ENCODE data around the gene DYNC2H1.
"Not testable (repeated sequence)": the region's sequence is repeated elsewhere in the genome, so short reads cannot be mapped to it uniquely, and the experiment has no call there.

Gene DYNC2H1

DNA sequence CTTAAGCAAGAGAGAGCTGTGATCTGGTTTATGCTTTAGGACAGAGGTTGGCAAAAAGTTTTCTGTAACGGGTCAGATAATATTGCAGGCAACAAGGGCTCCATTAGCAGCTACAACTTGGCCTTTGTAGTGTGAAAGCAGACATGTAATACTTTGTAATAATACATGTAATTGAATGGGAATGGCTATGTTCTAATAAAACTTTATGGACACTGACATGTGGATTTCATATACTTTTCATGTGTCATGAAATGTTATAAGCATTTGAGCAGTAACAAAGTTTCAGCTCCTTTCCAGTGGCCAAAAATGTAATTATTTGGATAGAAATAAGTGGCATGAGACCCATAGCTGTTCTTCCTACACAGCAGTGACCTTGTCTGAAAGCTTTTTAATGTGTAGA is 3.1 kb downstream of the DYNC2H1 start:
- DNase-seq (ENCODE audit: low read depth in 1 of 2, low spot score in 1 of 2) = no peak

DNA sequence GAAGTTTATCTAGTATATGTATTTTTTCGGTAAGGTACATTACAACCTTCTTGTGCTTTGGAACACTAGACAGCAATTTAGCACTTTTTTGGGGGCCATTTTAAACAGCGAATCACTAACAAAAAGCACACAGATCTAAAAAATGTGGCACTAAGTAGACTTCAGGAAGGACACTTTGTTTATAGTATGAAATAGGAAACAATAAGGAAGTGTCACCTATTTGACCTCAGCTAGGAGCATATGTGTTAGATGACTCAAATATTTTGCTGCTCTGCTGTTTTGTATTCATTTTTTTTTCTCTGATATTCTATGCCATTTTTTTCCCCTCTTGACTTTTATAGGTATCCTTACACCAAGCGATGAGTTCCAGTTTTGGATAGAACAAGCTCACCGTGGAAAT is 5.6 kb downstream of the DYNC2H1 start:
- DNase-seq (ENCODE audit: low read depth in 1 of 2, low spot score in 1 of 2) = no peak

DNA sequence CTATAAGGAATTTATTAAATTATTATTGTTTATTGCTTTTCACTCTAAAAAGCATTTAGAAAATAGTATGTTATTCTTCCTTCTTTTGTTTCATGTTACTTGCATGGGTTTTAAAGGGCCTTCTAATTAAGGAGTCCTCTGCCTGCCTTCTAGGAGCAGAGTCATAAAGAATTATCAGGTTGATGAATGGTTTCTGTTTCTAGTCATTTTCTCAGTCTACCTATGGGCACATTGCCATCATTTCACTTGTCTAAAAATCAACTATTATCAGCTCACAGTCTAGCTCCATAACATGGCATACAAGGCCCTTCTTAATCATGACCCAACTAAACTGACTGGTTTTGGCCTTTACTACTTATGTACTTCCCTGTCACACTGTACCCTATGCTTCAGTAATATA is 16.2 kb downstream of the DYNC2H1 start:
- DNase-seq (ENCODE audit: low read depth in 1 of 2, low spot score in 1 of 2) = no peak

DNA sequence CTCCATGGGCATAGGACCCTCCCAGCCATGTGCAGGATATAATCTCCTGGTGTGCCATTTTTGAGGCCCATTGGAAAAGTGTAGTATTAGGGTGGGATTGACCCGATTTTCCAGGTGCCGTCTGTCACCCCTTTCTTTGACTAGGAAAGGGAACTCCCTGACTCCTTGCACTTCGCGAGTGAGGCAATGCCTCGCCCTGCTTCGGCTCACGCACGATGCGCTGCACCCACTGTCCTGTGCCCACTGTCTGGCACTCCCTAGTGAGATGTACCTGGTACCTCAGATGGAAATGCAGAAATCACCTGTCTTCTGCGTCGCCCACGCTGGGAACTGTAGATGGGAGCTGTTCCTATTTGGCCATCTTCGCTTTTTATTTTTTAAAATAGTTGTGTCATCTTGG is 32.8 kb downstream of the DYNC2H1 start:
- DNase-seq (ENCODE audit: low read depth in 1 of 2, low spot score in 1 of 2) = not testable (repeated sequence)

DNA sequence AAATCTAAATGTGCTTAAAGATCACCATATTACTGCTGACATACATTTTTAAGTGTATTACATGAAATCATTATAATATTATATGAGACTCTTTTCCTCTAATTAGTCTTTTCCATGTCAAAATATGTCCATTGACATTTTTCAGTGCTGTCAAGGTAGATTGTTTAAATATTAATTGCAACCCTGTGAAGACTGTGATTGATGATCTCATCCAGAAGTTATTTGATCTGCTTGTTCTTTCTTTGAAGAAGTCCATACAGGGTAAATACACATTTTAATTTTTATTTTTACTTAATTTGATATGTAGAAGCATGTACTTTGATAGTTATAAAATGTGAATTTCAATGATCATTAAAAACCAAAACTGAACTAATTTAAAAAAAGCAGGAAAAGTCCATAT is 38.4 kb downstream of the DYNC2H1 start:
- no peak for DNase-seq (ENCODE audit: low read depth in 1 of 2, low spot score in 1 of 2)

DNA sequence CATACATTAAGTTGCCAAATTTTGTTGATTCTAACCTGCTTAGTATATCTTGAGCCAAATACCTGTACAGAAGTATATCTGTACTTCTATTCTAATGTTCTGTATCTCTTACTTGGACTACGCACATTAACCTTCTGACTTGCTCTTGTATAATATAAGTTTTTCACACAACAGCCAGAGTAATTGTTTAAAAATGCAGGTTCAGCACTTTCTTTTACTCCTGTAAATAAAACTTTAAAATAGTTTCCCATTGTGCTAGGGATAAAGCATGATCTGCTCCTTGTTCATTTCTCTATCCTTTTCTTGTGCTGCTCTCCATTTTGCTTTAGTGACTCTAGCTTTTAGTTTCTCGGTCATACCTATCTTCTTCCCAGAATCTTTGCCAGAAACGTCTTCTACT is 48.3 kb downstream of the DYNC2H1 start:
- DNase-seq (ENCODE audit: low read depth in 1 of 2, low spot score in 1 of 2) = no peak

DNA sequence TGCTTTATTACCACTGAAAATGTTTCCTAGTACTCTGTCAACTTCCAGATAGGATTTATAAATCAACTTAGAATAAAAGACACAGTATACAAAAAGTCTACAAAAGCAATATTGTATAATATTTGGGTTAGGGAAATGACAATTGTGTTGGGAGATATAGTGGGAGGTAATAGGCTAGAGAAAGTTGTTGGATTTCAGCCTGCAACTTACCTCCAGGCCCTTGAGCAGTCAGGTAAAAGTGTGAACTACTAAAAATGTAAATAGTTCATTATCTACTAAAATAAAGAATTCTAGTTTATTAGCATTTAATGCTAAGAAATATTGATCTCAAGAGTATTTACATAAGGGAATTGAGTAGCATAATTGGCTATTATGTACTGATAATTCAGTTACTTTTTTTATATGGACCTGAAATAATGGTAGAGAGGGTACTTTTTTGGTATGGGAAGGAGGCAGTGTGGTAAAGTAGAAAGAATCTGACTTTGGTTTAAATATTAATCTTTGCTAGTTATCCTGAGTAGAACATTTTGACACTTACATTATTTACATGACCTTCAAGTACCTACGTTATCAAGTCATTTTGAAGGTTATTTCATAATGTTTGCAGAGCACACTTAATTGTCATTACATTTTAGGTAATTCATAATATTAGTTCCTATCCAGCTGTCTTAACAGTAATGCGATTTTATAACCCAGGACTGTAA is 55.0 kb downstream of the DYNC2H1 start:
- no peak for DNase-seq (ENCODE audit: low read depth in 1 of 2, low spot score in 1 of 2)

DNA sequence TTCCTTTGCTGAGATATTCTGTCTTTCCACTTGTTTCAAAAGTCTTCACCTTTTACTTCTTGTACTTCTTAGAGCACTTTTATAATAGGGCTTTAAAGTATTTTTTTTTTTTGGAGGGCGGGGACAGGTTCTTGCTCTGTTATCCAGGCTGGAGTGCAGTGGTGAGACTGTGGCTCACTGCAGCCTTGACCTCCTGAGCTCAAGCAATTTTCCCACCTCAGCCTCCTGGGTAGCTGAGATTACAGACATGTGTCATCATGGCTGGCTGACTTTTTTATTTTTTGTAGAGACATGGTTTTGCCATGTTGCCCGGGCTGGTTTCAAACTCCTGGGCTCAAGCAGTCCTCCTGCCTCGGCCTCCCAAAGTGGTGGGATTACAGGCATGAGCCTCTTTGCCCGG is 57.9 kb downstream of the DYNC2H1 start:
- DNase-seq (ENCODE audit: low read depth in 1 of 2, low spot score in 1 of 2) = no peak

DNA sequence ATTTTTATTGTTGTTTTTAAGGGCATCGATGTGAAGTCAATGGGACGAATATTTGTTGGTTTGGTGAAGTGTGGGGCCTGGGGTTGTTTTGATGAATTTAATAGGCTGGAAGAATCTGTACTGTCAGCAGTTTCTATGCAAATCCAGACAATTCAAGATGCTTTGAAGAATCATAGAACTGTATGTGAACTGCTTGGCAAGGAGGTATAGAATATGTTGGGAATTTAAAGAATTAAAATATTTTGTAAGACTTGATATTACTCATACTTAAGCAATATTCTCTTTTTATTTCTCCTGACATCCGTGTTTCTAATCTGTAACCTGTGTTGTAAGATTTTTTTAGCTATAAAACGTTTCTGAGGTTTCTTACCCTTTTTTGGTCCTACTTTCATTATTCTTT is 61.6 kb downstream of the DYNC2H1 start:
- DNase-seq (ENCODE audit: low read depth in 1 of 2, low spot score in 1 of 2) = no peak

DNA sequence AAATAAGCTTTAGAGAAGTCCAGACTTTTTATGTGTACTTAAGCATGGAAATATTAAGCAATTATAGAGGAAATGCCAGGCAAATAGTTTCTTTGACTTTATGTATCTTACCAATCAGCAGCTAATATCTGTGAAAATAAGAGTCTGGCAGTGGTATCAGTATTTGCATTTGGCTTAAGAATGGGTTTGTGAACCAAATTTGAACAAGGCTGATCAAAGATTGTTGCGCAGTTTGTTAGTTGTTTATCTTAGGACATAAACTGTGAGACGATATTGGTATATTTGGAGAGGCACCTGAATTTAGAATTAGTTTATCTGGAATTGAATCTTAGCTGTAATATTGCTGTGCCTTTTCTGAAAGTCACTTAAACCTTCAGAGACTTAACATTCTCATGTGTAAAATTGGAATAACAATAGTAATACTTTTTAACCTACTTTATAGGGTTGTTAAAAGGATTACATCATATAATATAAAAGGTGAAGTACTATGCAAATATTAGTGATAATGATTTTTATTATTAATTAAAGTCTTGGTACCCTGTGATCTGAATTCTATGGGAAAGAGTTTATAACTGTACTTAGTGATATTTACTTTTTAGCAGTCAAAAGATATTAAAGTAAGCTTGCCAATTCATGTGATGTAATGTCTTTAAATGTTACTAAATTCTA is 66.4 kb downstream of the DYNC2H1 start:
- DNase-seq (ENCODE audit: low read depth in 1 of 2, low spot score in 1 of 2) = no peak

DNA sequence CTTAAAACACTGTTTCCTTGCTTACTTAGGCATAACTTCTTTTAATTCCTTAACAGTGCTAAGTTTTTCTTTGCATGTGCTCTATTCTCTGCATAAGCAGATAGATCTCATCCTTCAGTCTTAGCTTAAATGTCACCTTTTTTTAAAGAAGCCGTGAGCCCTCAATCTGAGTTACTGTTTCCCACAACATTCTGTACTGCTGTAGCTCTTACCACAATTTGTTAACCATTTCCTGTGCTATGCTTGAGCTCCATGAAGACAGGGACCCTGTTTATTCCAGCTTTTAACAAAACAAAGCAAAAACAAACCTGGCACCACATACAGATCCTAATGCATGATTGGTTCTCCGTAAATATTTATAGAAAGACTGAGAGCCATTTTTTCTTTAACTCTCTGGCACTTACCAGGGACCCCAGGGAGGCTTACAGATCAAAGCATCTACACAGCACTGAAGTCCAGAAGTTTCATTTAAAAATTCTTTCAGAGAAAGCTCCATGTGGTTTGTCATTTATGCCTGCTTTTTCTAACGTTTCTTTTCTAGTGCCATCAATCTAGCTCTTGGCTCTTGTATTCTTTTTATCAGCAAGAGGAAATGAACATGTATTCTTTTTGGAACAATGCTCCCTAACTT is 74.9 kb downstream of the DYNC2H1 start:
- no peak for DNase-seq (ENCODE audit: low read depth in 1 of 2, low spot score in 1 of 2)

DNA sequence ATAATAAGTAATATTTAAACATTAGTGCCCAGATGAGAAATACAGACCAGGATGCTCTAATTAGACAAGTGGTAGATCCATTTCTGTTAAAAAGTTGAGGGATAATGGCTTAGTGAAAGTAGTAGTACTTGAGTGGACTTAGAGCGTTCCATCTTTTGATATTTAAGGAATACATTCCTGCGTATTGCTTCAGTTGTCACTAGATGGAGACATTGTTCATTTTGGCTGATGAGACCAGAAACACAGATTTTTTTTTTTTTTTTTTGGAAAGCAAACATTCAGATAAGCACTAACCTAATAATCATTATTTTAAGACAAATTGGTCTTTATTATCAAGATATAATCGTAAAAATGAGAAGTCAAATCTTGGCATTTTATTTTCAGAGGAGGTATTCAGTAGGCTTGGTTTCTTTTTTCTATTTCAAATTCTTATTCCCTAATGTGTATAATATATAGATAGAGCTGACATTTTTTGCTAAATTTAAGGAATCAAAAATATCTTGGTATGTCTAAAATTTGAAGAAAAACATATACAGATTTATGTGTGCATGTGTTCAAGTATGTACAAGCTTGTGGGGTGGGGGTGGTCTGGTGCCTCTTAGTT is 92.9 kb downstream of the DYNC2H1 start:
- DNase-seq (ENCODE audit: low read depth in 1 of 2, low spot score in 1 of 2) = no peak

DNA sequence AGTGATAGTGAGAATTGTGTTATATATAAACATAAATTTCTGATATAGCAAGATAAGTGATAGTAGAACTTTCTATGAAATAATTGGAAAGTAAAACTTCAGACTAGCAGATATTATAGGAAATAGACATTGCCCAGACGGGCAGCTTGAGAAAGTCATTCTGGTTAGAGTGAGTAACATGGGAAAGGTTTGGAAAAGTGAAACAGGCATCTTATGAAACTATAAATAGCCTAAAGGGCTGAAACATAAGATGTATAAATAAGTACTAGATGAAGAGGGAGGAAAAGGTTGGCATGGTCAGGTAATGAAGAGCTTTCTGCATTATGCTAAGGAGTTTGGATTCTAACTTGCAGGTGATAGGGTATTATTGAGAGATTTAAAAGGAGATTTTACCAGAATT is 101.3 kb downstream of the DYNC2H1 start:
- no peak for DNase-seq (ENCODE audit: low read depth in 1 of 2, low spot score in 1 of 2)

DNA sequence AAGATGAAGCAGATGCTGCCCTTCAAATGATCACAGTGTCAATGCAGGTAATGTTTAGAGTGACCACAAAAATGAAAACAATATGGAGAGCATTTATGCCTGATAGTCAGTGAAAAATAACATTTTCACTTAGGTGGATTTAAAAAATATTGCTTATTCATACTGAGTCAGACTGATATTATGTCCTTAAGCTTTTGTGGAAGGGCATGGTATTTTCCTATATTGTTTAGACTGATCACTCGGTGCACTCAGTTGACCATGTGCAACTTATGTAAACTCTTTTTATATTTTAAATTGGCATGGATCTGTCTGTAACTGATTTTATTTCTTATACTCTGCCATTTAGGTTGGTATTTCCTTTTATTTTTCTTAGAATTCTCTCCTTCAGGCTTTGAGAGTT is 106.6 kb downstream of the DYNC2H1 start:
- no peak for DNase-seq (ENCODE audit: low read depth in 1 of 2, low spot score in 1 of 2)

DNA sequence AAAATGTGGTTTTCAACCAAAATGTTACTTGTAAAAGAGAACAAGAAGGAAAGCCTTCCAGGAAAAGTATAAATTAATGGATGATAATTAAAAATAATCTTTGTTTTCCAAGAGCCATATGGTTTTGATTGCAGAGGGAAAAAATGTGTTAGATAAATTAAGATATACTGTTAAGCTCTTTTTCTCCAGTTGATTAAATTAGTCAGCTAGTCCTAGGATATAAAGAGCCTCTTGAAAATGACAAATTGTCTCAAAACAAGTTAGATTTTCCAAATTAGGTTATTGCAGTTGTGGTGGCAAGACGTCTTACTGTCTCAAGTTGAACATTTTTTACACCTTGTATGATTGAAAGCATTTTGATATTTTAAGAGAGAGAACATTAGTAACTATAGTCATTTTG is 110.9 kb downstream of the DYNC2H1 start:
- no peak for DNase-seq (ENCODE audit: low read depth in 1 of 2, low spot score in 1 of 2)

DNA sequence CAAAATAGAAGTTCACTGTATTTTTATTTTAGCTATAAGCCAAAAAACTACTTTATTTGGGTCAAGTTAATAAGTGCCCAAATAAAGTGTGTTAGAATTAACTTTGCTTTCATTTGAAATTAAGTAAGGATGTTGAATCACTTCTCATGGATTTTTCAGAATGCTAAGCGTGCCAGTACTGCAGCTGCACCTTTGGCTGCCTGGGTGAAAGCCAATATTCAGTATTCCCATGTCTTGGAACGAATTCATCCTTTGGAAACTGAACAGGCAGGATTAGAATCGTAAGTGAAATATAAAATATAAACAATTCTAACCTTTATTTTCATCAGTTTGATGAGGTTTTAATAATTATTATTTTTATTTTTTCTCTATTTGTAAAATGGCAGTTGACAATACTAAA is 113.6 kb downstream of the DYNC2H1 start:
- DNase-seq (ENCODE audit: low read depth in 1 of 2, low spot score in 1 of 2) = no peak

DNA sequence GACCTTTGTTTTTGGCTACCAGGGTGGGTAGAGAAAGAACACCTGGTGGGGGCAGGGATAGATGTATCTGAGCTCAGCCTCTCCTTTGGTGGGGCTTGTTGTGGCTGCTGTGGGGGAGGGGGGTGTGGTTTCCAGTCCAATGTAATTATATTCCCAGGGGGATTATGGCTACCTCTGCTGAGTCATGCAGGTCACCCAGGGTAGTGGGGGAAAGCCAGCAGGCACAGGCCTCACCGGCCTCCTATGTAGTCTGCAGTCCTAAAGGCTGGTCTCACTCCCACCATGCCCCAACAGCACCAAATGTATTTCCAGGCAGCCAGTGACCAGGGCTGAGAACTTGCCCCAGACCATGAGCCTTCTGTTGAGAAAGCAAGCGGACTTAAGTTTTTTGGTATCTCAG is 119.6 kb downstream of the DYNC2H1 start:
- no peak for DNase-seq (ENCODE audit: low read depth in 1 of 2, low spot score in 1 of 2)

DNA sequence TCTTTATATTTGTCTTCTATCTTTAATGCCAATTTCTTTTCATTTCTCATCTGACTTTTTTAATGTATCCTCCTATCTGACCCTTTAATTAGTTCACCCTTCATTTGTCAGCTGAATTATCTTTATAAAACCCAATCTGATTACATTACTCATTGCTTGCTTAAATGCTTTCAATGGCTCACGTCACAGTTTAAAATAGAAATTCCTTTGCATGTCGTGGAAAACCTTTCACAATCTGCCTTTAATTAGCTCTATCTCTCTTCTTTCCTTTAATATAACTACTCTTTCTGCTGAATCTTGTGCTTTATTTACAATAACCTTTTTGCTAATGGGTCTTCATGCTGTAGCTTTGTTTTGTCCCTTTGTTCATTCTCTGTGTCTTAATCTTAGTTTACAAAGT is 125.7 kb downstream of the DYNC2H1 start:
- no peak for DNase-seq (ENCODE audit: low read depth in 1 of 2, low spot score in 1 of 2)

DNA sequence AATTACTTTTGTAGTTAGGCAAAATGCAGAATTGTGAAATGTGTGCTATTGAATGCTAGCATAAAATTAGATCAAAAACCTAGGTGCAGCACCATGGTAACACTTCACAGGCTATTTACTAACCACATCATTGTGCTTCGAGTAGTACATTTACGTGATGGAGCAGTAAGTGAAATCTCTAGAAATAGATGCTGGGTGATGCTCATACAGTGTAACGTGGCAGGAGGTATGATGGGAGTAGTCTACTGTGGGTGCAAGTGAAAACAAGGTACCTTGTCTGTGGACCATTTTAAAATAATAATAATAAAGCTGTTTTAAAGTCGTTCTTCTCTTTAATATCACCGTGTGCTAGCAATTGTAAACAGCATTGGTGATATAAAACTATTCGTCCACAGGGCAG is 132.3 kb downstream of the DYNC2H1 start:
- no peak for DNase-seq (ENCODE audit: low read depth in 1 of 2, low spot score in 1 of 2)

DNA sequence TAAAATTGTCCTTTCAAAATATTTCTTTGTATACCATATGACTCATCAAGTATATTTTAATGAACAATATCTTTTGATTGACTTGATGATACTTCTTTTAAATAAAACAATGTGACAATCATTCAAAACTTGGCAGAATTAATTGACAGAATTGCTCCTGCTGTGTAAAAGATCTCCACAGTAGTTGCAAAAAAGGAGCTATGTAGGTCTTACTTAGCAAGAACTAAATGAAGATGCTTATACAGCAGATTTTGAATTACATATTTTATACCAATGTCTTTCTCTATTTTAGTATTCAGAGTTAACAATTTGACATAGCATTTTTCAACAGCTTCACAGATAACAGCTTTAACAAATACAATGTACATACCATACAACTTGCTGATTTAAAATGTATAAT is 144.9 kb downstream of the DYNC2H1 start:
- no peak for DNase-seq (ENCODE audit: low read depth in 1 of 2, low spot score in 1 of 2)

DNA sequence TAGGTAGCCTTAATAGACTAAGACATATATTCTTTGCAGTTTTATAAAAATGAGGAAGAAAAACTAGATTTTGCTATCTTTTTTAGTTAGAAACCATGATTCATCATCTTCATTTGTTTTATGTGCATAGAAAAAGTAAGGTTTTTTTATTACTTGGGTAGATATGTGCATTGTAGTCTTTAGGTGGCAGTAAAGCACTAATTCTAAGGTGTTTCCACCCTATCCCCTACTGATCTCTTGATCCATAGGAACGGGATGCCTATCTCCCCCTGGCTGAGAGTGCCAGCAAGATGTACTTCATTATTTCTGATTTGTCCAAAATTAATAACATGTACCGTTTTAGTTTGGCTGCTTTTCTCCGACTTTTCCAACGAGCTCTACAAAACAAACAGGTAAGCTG is 148.1 kb downstream of the DYNC2H1 start:
- DNase-seq (ENCODE audit: low read depth in 1 of 2, low spot score in 1 of 2) = no peak

DNA sequence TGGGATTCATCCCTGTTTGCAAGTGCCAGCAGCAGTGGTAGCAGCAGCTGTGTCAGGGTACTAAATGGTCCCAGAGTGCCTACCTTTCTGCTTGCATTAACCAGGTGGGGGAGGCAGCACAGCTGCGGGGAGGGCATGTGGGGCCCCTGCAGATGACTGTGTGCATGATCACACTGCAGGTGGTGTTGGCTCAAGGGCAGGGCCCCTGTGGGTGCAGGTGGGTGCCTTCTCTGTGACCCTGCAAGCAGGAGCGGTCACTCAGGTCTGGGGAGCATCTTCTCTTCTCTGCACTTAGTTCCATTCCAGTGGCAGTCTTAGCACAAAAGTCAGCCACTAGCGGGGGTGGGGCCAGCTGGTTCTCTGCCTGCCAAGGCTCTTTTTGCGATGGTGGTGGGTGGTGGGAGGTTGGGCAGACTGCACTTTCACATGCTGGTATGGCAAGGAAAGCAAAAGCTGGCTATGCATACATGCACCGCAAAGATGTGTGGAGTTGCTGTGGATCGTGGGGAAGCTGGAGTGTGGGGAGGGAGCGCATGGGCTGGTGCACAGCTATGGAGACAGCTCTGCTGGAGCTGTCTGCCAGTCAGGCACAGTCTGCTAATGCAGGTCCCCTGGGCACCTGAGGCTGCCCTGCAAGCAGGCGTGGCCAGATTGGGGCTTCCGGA is 157.1 kb downstream of the DYNC2H1 start:
- no peak for DNase-seq (ENCODE audit: low read depth in 1 of 2, low spot score in 1 of 2)

Data from stimulated activated CD4-positive, alpha-beta T cell treated with anti-CD3 and anti-CD28 coated beads, Interleukin-15, amount 100 ng/mL, for 1 hour (primary cell).